PC-3 (cell line): ENCODE measurements around the gene MBD3.

Source experiments
- CTCF ChIP-seq: fragments of 300-600 bp; sonication (generic); conservative IDR thresholded peaks from 2 replicates; pipeline ENCODE4 v1.5.1; 2017; ENCODE audit warnings: antibody characterized with exemption, low read depth, mild to moderate bottlenecking, low read length
- EZH2phosphoT487 ChIP-seq: fragments of 300-600 bp; sonication (generic); IDR thresholded peaks from 2 replicates; pipeline ENCODE4 v1.6.1; 2018; ENCODE audit warnings: mild to moderate bottlenecking, antibody characterized with exemption, low read length, borderline replicate concordance

GRCh38 chr19:1619094-1619439 lies 26.4 kb upstream of the MBD3 start:
- no peak for TF ChIP-seq EZH2phosphoT487
- TF ChIP-seq CTCF, result no peak
